Measurements from ENCODE around the gene CDK11B.
"Not testable (repeated sequence)": the region's sequence is repeated elsewhere in the genome, so short reads cannot be mapped to it uniquely, and the experiment has no call there.

DNA sequence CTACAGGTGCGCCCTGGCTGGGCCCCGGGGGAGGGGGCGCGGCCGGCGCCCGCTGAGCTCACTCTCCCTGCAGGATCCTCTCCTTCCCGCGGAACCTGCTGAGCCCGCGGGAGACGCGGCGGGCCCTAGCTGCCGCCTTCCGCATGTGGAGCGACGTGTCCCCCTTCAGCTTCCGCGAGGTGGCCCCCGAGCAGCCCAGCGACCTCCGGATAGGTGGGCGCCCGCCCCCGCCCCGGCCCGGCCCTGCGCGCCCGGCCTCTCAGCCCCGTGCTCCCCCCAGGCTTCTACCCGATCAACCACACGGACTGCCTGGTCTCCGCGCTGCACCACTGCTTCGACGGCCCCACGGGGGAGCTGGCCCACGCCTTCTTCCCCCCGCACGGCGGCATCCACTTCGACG, 41.3 kb upstream of the CDK11B start:
- not testable (repeated sequence) for TF ChIP-seq POLR2AphosphoS5, POLR2A, TAF1, SPI1 (IDR thresholded peaks at IDR 0.05; ENCODE audit: low read depth, low read length)

All from GM12891 (cell line).